B cell (primary cell): ENCODE measurements around the gene DENND5B. TPM values are rescaled to one million over a fixed set of nuclear protein-coding genes. Genes with fewer than 3 reads are reported as not detected.

Source experiments
- ATAC-seq: fragments of 200-7000 bp; cut with Tn5 transposase; one replicate; pipeline ENCODE4 v1.10.0; 2021; ENCODE audit warnings: low read depth, mild to moderate bottlenecking, moderate number of reproducible peaks, moderate library complexity
- CTCF ChIA-PET: fragments of 350-600 bp; sonication (Branson Sonifier 250); formaldehyde crosslinking; loops from one replicate; lab custom pipeline; 2021; ENCODE audit warnings: antibody characterized with exemption, inconsistent platforms; lab: Charles Lee
- POLR2A ChIA-PET: fragments of 350-600 bp; sonication (Branson Sonifier 250); formaldehyde crosslinking; loops from one replicate; lab custom pipeline; 2021; ENCODE audit warnings: antibody characterized with exemption; lab: Charles Lee
- DNase-seq: peaks from one replicate; pipeline ENCODE4 v3.0.0; 2013
- H2AFZ ChIP-seq: 2 replicates; pipeline ENCODE4 v1.6.1; 2012; ENCODE audit warnings: mild to moderate bottlenecking, low read depth, low read length; ENCODE audit not compliant: insufficient read depth, poor library complexity, severe bottlenecking
- H3K27ac ChIP-seq, 2 donors: 1 replicate in 1 of 2; 2 replicates in 1 of 2; pipeline ENCODE4 v1.5.1; 2012 to 2013; ENCODE audit warnings: low read length in 2 of 2, mild to moderate bottlenecking in 2 of 2, moderate library complexity in 1 of 2
- H3K27me3 ChIP-seq, 4 experiments: fragments of 200-600 bp in 1 of 4; sonication (generic) in 1 of 4; replicated peaks in 1 of 4; 1 replicate in 2 of 4; 2 replicates in 2 of 4; pipeline versions ENCODE4 v1.6.1 to v1.7.0; 2013 to 2016; ENCODE audit warnings: low read length in 3 of 4, mild to moderate bottlenecking in 2 of 4, mixed read lengths in 1 of 4, moderate library complexity in 1 of 4; ENCODE audit not compliant: insufficient read depth in 4 of 4, control insufficient read depth in 3 of 4; ENCODE audit errors: control extremely low read depth in 1 of 4
- H3K36me3 ChIP-seq, 2 experiments: replicated peaks in 1 of 2; 1 replicate in 1 of 2; 2 replicates in 1 of 2; pipeline versions ENCODE4 v1.6.1 to v1.7.1; 2013; ENCODE audit warnings: low read length in 1 of 2; ENCODE audit not compliant: insufficient read depth in 2 of 2, control insufficient read depth in 1 of 2; ENCODE audit errors: control extremely low read depth in 1 of 2, extremely low read depth in 1 of 2
- H3K4me1 ChIP-seq, 2 donors: fragments of 200-600 bp in 1 of 2; sonication (generic) in 1 of 2; 1 replicate in 1 of 2; 2 replicates in 1 of 2; pipeline versions ENCODE4 v1.5.1 to v1.6.1; 2013 to 2017; ENCODE audit warnings: low read length in 2 of 2; ENCODE audit not compliant: control insufficient read depth in 2 of 2, insufficient read depth in 2 of 2
- H3K4me2 ChIP-seq: replicated peaks from 2 replicates; pipeline ENCODE3; 2012; ENCODE audit warnings: mild to moderate bottlenecking, low read depth, low read length; ENCODE audit not compliant: poor library complexity, severe bottlenecking
- H3K4me3 ChIP-seq, 5 experiments: fragments of 200-600 bp in 1 of 5; sonication (generic) in 1 of 5; 1 replicate in 3 of 5; 2 replicates in 2 of 5; pipeline versions ENCODE4 v1.5.1 to v1.7.0; 2011 to 2016; ENCODE audit warnings: low read length in 4 of 5, mild to moderate bottlenecking in 4 of 5, low read depth in 2 of 5, control low read depth in 1 of 5, moderate library complexity in 1 of 5; ENCODE audit not compliant: insufficient read depth in 1 of 5; ENCODE audit errors: control extremely low read depth in 1 of 5, extremely low read depth in 1 of 5
- H3K79me2 ChIP-seq: fragments of 200-600 bp; sonication (generic); one replicate; pipeline ENCODE4 v1.6.0; 2016; ENCODE audit warnings: low read length; ENCODE audit not compliant: control insufficient read depth, insufficient read depth
- H3K9ac ChIP-seq: fragments of 200-600 bp; sonication (generic); 2 replicates; pipeline ENCODE4 v1.6.1; 2017; ENCODE audit warnings: mild to moderate bottlenecking, low read length, moderate library complexity
- H3K9me3 ChIP-seq, 3 donors: one replicate each; pipeline versions ENCODE4 v1.6.1 to v1.7.1; 2013; ENCODE audit warnings: low read length in 2 of 3; ENCODE audit not compliant: control insufficient read depth in 2 of 3, insufficient read depth in 1 of 3; ENCODE audit errors: control extremely low read depth in 1 of 3
- H4K20me1 ChIP-seq: 2 replicates; pipeline ENCODE4 v1.6.0; 2012; ENCODE audit warnings: mild to moderate bottlenecking, low read length; ENCODE audit not compliant: insufficient read depth, control insufficient read depth, poor library complexity, severe bottlenecking
- H3K27ac Mint-ChIP-seq: one replicate; pipeline ENCODE4 v1.8.0; 2021; ENCODE audit warnings: mixed read lengths
- H3K27me3 Mint-ChIP-seq: one replicate; pipeline ENCODE4 v1.8.0; 2021; ENCODE audit warnings: mixed read lengths
- H3K4me1 Mint-ChIP-seq: one replicate; pipeline ENCODE4 v1.8.0; 2021; ENCODE audit warnings: mixed read lengths
- H3K4me3 Mint-ChIP-seq: one replicate; pipeline ENCODE4 v1.8.0; 2021; ENCODE audit warnings: mixed read lengths
- H3K9me3 Mint-ChIP-seq: one replicate; pipeline ENCODE4 v1.8.0; 2022; ENCODE audit warnings: mixed read lengths; ENCODE audit not compliant: insufficient read depth
- CTCF ChIP-seq: fragments of 200-600 bp; IDR thresholded peaks from one replicate; pipeline ENCODE4 v1.8.0; 2022; ENCODE audit warnings: antibody characterized with exemption, mild to moderate bottlenecking
- EZH2 ChIP-seq: IDR thresholded peaks from 2 replicates; pipeline ENCODE4 v1.6.1; 2012; ENCODE audit warnings: borderline replicate concordance, low read depth, mild to moderate bottlenecking, moderate library complexity, low read length; ENCODE audit not compliant: insufficient read depth, poor library complexity, severe bottlenecking
- WGBS: methylation state at CpG from one replicate; pipeline ENCODE4 v1.1.5; 2013; ENCODE audit warnings: missing lambda C conversion rate; ENCODE audit not compliant: insufficient coverage; 5-methylcytosine and 5-hydroxymethylcytosine counted together
- intact Hi-C: fragments of 100-400 bp; cut with micrococcal nuclease; formaldehyde crosslinking; loops from one replicate; pipeline ENCODE4 v1.10.0; 2022
- polyA plus RNA-seq: library from polyadenylated mRNA; depleted of rRNA; stranded (reverse); fragments of >200 nt; gene quantifications from 2 replicates; pipeline ENCODE4 v1.2.3, GENCODE V29; 2012
- small RNA-seq: library from RNA; depleted of rRNA; stranded (forward); fragments of <200 nt; gene quantifications from one replicate; pipeline ENCODE3, GENCODE V24; 2012; ENCODE audit warnings: low replicate concordance, low read depth; ENCODE audit not compliant: insufficient read length
- total RNA-seq, 2 donors: library from RNA; stranded (reverse); fragments of 120-200 nt in 1 of 2; gene quantifications; 1 replicate in 1 of 2; 2 replicates in 1 of 2; pipeline versions ENCODE4 v1.2.3 to v1.2.4, GENCODE V29; 2013 to 2022

The DENND5B gene
- total and polyA plus RNA-seq, 2 donors (not counting 1 experiment from before 2014, with no cell fraction given): 18.7 to 55.3 TPM

GRCh38 chr12:31337952-31338351 is 253.0 kb downstream of the DENND5B start:
- no peaks in the 10 kb centered on the region for H3K4me1 ChIP-seq
- no peak overlapping the region for H3K4me2 ChIP-seq
- no peaks in the 10 kb centered on the region for H3K79me2 ChIP-seq
- ATAC-seq (no peak), DNase-seq (no peak)
- H3K27ac ChIP-seq: no peak overlapping the region
- no peaks in the 10 kb centered on the region for H3K9me3 ChIP-seq
- Mint-ChIP-seq H3K27ac (no peak overlapping the region), H3K4me1 (peaks cover 2% of the 10 kb centered on the region), H3K9me3 (no peaks in the 10 kb centered on the region), H3K27me3 (no peaks in the 10 kb centered on the region), H3K4me3 (no peak overlapping the region)
- peak overlapping the region; percentile 5 for H2AFZ ChIP-seq
- no peak overlapping the region for H3K9ac ChIP-seq
- H3K36me3 ChIP-seq: no peaks in the 10 kb centered on the region
- no peaks in the 10 kb centered on the region for H4K20me1 ChIP-seq
- ChIA-PET POLR2A (interaction anchor here (0.6 to 0.9 kb wide), 2 partner anchors 12 to 23 kb away, joined by 3 to 6 read pairs; no protein-coding TSS in a partner anchor), CTCF (interaction anchor here (1.9 kb wide), 1 partner anchor 24 kb away, joined by 5 read pairs; no protein-coding TSS in a partner anchor)
- TF ChIP-seq CTCF: no peak
- TF ChIP-seq EZH2: no peak
- no peak overlapping the region for H3K4me3 ChIP-seq
- no peaks in the 10 kb centered on the region for H3K27me3 ChIP-seq
- intact Hi-C loops: no loop called here
- WGBS: no CpG with 5 or more reads among the region's 4 CpGs

Small RNAs within 50 kb of the gene (small RNA-seq; reads per million reads assigned to genes)
- gene RF00019 (not detected), gene RF00026 (not detected), gene RNU5F-4P (not detected), gene RNU6-618P (not detected), gene RPL31P50 (not detected)

Other genes with a start within 250 kb of the DENND5B start
- gene ETFBKMT, start 68.6 kb upstream of the DENND5B start, total RNA-seq: 1.4 and 2.4 TPM in 2 replicates
- gene ETFBKMT, start 68.6 kb upstream of the DENND5B start, polyA plus RNA-seq: 0.30 and 0.58 TPM in 2 replicates
- gene AMN1, start 137.9 kb upstream of the DENND5B start, total RNA-seq: 30.4 and 32.6 TPM in 2 replicates
- gene AMN1, start 137.9 kb upstream of the DENND5B start, polyA plus RNA-seq: 32.1 and 32.7 TPM in 2 replicates